Suprapubic skin (tissue), 4 donors: Measurements from ENCODE around the gene LMNB1. TPM values are rescaled to one million over a fixed set of nuclear protein-coding genes. Genes with fewer than 3 reads are reported as not detected.
A peak's percentile ranks its signal among the peaks of the same experiment; 100 is the strongest.

Experiments used
- DNase-seq, 2 donors: peaks; one replicate each; pipeline ENCODE4 v3.0.0-alpha.2; 2019; ENCODE audit warnings: low spot score in 2 of 2
- H3K27ac ChIP-seq: fragments of 200-600 bp; sonication (generic); one replicate; pipeline ENCODE4 v1.5.1; 2019
- H3K27me3 ChIP-seq: fragments of 200-600 bp; sonication (generic); one replicate; pipeline ENCODE4 v1.5.1; 2019
- H3K36me3 ChIP-seq: fragments of 200-600 bp; sonication (generic); one replicate; pipeline ENCODE4 v1.5.1; 2019
- H3K4me1 ChIP-seq: fragments of 200-600 bp; sonication (generic); one replicate; pipeline ENCODE4 v1.5.1; 2019
- H3K4me3 ChIP-seq: fragments of 200-600 bp; sonication (generic); one replicate; pipeline ENCODE4 v1.5.1; 2019; ENCODE audit warnings: mild to moderate bottlenecking
- H3K9me3 ChIP-seq: fragments of 200-600 bp; sonication (generic); one replicate; pipeline ENCODE4 v1.5.1; 2019
- CTCF ChIP-seq, 2 donors: fragments of 200-600 bp in 1 of 2; fragments of 450-650 bp in 1 of 2; sonication (generic) in 1 of 2; IDR thresholded peaks; one replicate each; pipeline ENCODE4 v1.5.1; 2016 to 2019; ENCODE audit warnings: antibody characterized with exemption in 2 of 2, mild to moderate bottlenecking in 1 of 2, moderate library complexity in 1 of 2
- EP300 ChIP-seq: sonication (generic); formaldehyde crosslinking; IDR thresholded peaks from one replicate; pipeline ENCODE4 v1.6.1; 2017; ENCODE audit warnings: antibody characterized with exemption
- POLR2A ChIP-seq, 2 donors: fragments of 450-650 bp; IDR thresholded peaks; one replicate each; pipeline ENCODE4 v1.6.1; 2017; ENCODE audit warnings: antibody characterized with exemption in 2 of 2, mild to moderate bottlenecking in 2 of 2, moderate library complexity in 2 of 2
- POLR2AphosphoS5 ChIP-seq, 3 donors: sonication (generic); formaldehyde crosslinking; IDR thresholded peaks; one replicate each; pipeline ENCODE4 v1.6.1; 2017; ENCODE audit warnings: antibody characterized with exemption in 3 of 3
- WGBS: methylation state at CpG from one replicate; pipeline ENCODE4 v1.1.5; 2018; 5-methylcytosine and 5-hydroxymethylcytosine counted together
- total RNA-seq, 4 donors: library from RNA; depleted of rRNA; stranded (reverse); fragments of >200 nt; gene quantifications; one replicate each; pipeline ENCODE4 v1.1.0, GENCODE V29; 2016

LMNB1 gene
- total RNA-seq, 4 donors from 2014 or later, result 12.1 to 18.3 (median 14.6) TPM

GRCh38 chr5:126846344-126846743 is 69.4 kb downstream of the LMNB1 start:
- DNase-seq, result no peak
- H3K36me3 ChIP-seq, result no peaks in the 10 kb centered on the region

GRCh38 chr5:126846744-126847455 is 70.0 kb downstream of the LMNB1 start:
- peak overlapping the region; percentile 28 for H3K27ac ChIP-seq
- WGBS, result 67% methylated on average over 5 of the region's 5 CpGs

More at GRCh38 chr5:126846344-126846743, 69.4 kb downstream of the LMNB1 start:
- Histone ChIP-seq H3K4me1 (peaks cover 24% of the 10 kb centered on the region), H3K4me3 (no peak overlapping the region), H3K9me3 (no peaks in the 10 kb centered on the region), H3K27ac (no peak overlapping the region), H3K27me3 (no peaks in the 10 kb centered on the region)
- TF ChIP-seq POLR2AphosphoS5 (IDR thresholded peaks at IDR 0.05) (no peak), POLR2A (IDR thresholded peaks at IDR 0.05) (no peak), CTCF (IDR thresholded peaks at IDR 0.05) (no peak), EP300 (no peak)

GRCh38 chr5:126847456-126847820 is 70.5 kb downstream of the LMNB1 start:
- Histone ChIP-seq H3K4me1 (peaks cover 25% of the 10 kb centered on the region), H3K4me3 (no peak overlapping the region), H3K9me3 (no peaks in the 10 kb centered on the region), H3K27me3 (no peaks in the 10 kb centered on the region), H3K36me3 (no peaks in the 10 kb centered on the region), H3K27ac (peak overlapping the region; percentile 28)
- TF ChIP-seq POLR2A (IDR thresholded peaks at IDR 0.05) (no peak), CTCF (IDR thresholded peaks at IDR 0.05) (no peak), EP300 (no peak), POLR2AphosphoS5 (IDR thresholded peaks at IDR 0.05) (no peak)
- no peak for DNase-seq
- 75% methylated on average over 4 of the region's 4 CpGs for WGBS

More at GRCh38 chr5:126846744-126847455, 70.0 kb downstream of the LMNB1 start:
- Histone ChIP-seq H3K36me3 (no peaks in the 10 kb centered on the region), H3K4me3 (no peak overlapping the region), H3K4me1 (peaks cover 24% of the 10 kb centered on the region), H3K9me3 (no peaks in the 10 kb centered on the region), H3K27me3 (no peaks in the 10 kb centered on the region)
- TF ChIP-seq POLR2AphosphoS5 (IDR thresholded peaks at IDR 0.05) (no peak), EP300 (no peak), POLR2A (IDR thresholded peaks at IDR 0.05) (no peak), CTCF (IDR thresholded peaks at IDR 0.05) (no peak)
- DNase-seq, result no peak

- Histone ChIP-seq H3K4me1 (peaks cover 27% of the 10 kb centered on the region), H3K27me3 (no peaks in the 10 kb centered on the region), H3K9me3 (no peaks in the 10 kb centered on the region), H3K4me3 (no peak overlapping the region), H3K36me3 (no peaks in the 10 kb centered on the region), H3K27ac (peak overlapping the region; percentile 57)
- 48% methylated on average over 3 of the region's 3 CpGs for WGBS
- no peak for DNase-seq
- TF ChIP-seq POLR2A (IDR thresholded peaks at IDR 0.05) (no peak), EP300 (no peak), POLR2AphosphoS5 (IDR thresholded peaks at IDR 0.05) (no peak), CTCF (IDR thresholded peaks at IDR 0.05) (no peak)
These were observed 70.9 kb downstream of the LMNB1 start for GRCh38 chr5:126847826-126848251.

GRCh38 chr5:126848253-126848652 is 71.3 kb downstream of the LMNB1 start:
- H3K4me1 ChIP-seq, result peaks cover 27% of the 10 kb centered on the region
- H3K9me3 ChIP-seq, result no peaks in the 10 kb centered on the region

More at GRCh38 chr5:126848253-126848652, 71.3 kb downstream of the LMNB1 start:
- TF ChIP-seq CTCF (IDR thresholded peaks at IDR 0.05) (no peak), EP300 (no peak), POLR2AphosphoS5 (IDR thresholded peaks at IDR 0.05) (no peak), POLR2A (IDR thresholded peaks at IDR 0.05) (no peak)
- no peak overlapping the region for H3K4me3 ChIP-seq
- WGBS, result 70% methylated on average over 8 of the region's 8 CpGs
- H3K27ac ChIP-seq, result peak overlapping the region; percentile 57
- no peak for DNase-seq
- no peaks in the 10 kb centered on the region for H3K27me3 ChIP-seq
- no peaks in the 10 kb centered on the region for H3K36me3 ChIP-seq
